HCT116 (cell line): Measurements from ENCODE around the gene ZNF524.

Experiments
- CEBPB ChIP-seq: IDR thresholded peaks from 2 replicates; pipeline ENCODE4 v1.6.1; 2012; ENCODE audit warnings: low read depth
- CTCF ChIP-seq, 3 experiments: fragments of 200-600 bp in 1 of 3; sonication (generic) in 1 of 3; IDR thresholded peaks in 2 of 3; conservative IDR thresholded peaks in 1 of 3; 2 replicates each; pipeline ENCODE4 v1.5.1; 2012 to 2017; ENCODE audit warnings: low read depth in 2 of 3, low read length in 2 of 3, antibody characterized with exemption in 1 of 3, borderline replicate concordance in 1 of 3, control low read depth in 1 of 3, mild to moderate bottlenecking in 1 of 3, mixed read lengths in 1 of 3, mixed run types in 1 of 3, moderate library complexity in 1 of 3; ENCODE audit not compliant: insufficient read depth in 1 of 3
- EZH2phosphoT487 ChIP-seq: fragments of 200-600 bp; IDR thresholded peaks from 2 replicates; pipeline ENCODE4 v1.6.1; 2018; ENCODE audit warnings: antibody characterized with exemption, borderline replicate concordance
- MAX ChIP-seq: IDR thresholded peaks from 2 replicates; pipeline ENCODE4 v1.6.1; 2012
- POLR2A ChIP-seq: IDR thresholded peaks from 2 replicates; pipeline ENCODE4 v1.7.0; 2011; ENCODE audit warnings: borderline replicate concordance; ENCODE audit not compliant: insufficient read depth, insufficient read length; ENCODE audit errors: extremely low read depth
- SP1 ChIP-seq: IDR thresholded peaks from 2 replicates; pipeline ENCODE4 v1.6.1; 2012; ENCODE audit warnings: low read depth
- ZBTB33 ChIP-seq: IDR thresholded peaks from 2 replicates; pipeline ENCODE4 v1.6.1; 2011; ENCODE audit warnings: mild to moderate bottlenecking, low read length, moderate library complexity; ENCODE audit not compliant: insufficient replicate concordance; ENCODE audit errors: extremely low read depth

- no peak for TF ChIP-seq MAX
- TF ChIP-seq CEBPB: no peak
- no peak for TF ChIP-seq CTCF (IDR thresholded peaks at IDR 0.05 in 2 of 3, conservative IDR thresholded peaks at IDR 0.05 in 1 of 3; ENCODE audit: borderline replicate concordance in 1 of 3, insufficient read depth in 1 of 3, low read depth in 2 of 3, low read length in 2 of 3)
- no peak for TF ChIP-seq POLR2A
- TF ChIP-seq SP1: no peak
- no peak for TF ChIP-seq EZH2phosphoT487
- TF ChIP-seq ZBTB33: no peak
Observed at GRCh38 chr19:55581145-55581822, 18.8 kb upstream of the ZNF524 start.
